NCI-H2029 (cell line): ENCODE data around the gene HMCN1.
"Not testable (repeated sequence)": the region's sequence is repeated elsewhere in the genome, so short reads cannot be mapped to it uniquely, and the experiment has no call there.

Experiments
- DNase-seq: peaks from one replicate; lab custom pipeline; 2025; lab: John Stamatoyannopoulos, UW

Gene HMCN1

GRCh38 chr1:186202776-186203175, 468.6 kb downstream of the HMCN1 start:
- no peak for DNase-seq

- DNase-seq: no peak
Measured at GRCh38 chr1:186206048-186206570, 471.9 kb downstream of the HMCN1 start.

DNA sequence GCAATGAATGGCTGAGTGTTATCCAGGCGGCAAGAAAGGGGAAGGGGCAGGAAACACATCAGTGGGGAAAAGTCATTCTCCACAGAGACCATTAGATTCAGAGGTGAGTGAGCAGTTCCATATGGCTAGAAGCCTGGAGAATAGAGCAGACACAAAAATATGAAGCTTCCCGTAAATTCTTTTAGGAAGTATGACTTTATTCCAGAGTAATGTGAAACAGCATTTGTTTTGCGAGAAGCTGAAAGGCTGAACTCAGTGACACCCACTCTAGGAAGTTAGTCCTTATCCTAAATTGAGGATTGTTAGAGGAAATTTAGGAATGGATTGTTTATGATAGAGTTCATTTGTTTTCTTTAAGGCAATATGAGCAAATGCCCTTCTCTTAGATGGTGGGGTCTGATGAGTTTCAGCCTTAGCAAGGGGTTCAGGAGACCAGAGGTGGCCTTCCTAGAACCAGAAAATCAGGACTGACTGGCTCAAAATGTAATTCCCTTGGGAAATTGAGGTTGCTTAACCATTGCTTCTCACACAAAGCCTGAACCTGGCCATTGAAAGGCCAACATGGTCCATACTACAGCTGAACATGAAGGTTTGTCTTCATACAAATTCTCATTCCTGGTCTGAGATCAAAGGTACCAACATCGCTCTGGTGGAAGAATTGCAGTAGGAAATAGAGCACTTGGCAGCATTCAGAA, 473.3 kb downstream of the HMCN1 start:
- no peak for DNase-seq

- no peak for DNase-seq
Measured at GRCh38 chr1:186208405-186209129, 474.4 kb downstream of the HMCN1 start.

- DNase-seq: peak; percentile 22
Measured at GRCh38 chr1:186210258-186210657, 476.1 kb downstream of the HMCN1 start.

- not testable (repeated sequence) for DNase-seq
Measured at GRCh38 chr1:186211583-186211982, 477.4 kb downstream of the HMCN1 start.

DNA sequence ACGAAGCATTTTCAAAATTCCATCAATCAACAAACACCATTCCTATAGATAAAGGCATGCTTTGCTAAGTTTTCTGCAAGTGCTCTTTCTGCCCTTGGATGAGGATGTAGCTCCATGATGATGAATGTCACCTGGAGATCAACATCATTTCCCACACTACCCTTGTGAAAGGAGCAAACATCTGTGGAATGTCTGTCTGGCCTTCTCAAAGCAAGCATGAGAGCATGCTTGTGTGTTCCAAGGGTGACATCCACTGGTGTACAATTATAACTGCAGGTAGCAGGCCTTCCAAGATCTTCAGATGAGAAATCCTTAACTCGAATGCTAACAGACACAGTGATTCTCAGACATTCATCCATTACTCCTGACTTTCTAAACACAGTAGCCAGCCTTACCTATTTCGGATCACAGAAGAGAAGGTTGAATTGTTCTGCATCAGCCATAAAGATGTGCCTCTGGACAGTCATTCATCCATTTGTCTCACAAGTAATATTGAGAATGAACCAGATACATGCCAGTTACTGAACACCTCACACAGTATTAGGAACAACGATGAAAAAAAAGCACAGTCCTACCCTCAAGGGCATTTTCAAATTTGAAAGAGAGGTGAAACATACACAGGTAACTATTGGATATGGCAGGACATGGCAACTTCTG, 478.5 kb downstream of the HMCN1 start:
- DNase-seq: peak; percentile 57

DNA sequence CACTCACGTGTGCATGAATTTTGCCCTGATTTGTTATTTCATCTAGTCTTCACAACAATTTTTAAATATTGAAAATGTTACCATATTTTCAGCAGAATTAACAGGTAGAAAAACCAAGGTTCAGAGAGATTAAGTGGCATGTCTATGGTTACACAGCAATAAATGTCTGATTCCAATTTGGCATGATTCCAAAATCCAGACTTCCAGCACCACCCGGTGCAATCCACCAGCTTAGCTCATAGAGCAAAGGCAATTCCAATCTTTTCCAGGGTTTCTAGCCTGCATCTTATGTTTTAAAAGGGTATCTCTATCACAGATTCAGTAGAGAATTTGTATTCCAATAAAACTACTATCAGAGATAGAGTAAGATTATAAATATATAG, 479.0 kb downstream of the HMCN1 start:
- DNase-seq: no peak

DNA sequence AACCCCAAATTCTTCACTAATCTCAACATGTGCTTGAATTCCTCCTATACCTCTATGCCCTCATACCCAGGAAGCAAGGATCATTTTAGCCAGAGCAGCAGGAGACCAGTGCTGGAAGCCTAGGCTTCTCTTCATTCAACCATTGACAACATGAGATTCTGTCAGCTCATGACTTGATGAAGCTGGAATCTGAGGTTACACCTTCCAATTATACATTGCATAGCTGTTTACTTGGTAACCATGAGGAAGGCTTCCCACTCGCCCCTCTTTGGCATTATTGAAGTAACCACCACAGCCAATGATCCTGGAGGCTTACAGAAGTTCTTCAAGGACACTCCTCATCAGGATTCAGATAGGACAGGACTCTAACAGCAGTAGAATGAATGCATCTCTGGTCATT, 480.6 kb downstream of the HMCN1 start:
- no peak for DNase-seq

DNA sequence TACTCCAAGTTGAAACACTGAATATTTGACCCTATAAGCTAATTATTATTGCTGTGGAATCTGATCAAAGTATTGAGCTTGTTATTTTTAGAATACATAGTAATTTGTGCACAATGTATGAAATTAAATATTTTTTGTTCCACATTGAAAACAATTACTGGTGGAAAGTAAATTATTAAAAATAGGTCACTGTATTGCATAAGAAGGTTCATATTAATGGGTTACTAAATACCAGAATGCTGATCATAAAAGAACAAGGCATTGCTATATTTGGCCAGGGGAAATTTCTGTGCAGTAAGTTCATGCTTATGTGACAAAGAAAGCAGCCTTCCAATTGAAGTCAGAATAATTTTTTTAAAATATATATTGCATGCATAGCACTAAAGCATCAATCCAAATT, 481.4 kb downstream of the HMCN1 start:
- no peak for DNase-seq

- DNase-seq: no peak
Measured at GRCh38 chr1:186218654-186219352, 484.6 kb downstream of the HMCN1 start.

GRCh38 chr1:186220067-186220466, 485.9 kb downstream of the HMCN1 start:
- DNase-seq: no peak

GRCh38 chr1:186220911-186221310, 486.7 kb downstream of the HMCN1 start:
- DNase-seq: no peak

GRCh38 chr1:186225096-186225495, 490.9 kb downstream of the HMCN1 start:
- DNase-seq: no peak

DNA sequence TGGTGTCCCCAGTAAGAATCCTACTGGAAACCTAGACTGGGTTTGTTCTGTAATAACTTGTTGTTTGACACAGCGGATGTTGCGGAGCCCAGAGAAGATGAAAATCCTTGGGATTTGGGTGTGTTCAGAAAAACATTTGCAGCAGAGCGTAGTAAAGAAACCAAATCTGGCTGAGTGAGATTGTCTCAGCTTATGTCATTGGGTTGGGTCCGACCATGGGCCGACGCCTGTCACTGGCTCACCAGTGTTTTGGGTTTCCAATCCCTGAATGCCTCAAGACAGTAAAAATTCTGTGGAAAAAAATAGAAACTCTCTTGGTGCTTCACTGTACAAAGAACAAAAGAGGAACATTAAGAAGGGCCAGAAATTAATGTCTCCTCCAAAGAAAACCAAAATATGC, 494.6 kb downstream of the HMCN1 start:
- no peak for DNase-seq

DNA sequence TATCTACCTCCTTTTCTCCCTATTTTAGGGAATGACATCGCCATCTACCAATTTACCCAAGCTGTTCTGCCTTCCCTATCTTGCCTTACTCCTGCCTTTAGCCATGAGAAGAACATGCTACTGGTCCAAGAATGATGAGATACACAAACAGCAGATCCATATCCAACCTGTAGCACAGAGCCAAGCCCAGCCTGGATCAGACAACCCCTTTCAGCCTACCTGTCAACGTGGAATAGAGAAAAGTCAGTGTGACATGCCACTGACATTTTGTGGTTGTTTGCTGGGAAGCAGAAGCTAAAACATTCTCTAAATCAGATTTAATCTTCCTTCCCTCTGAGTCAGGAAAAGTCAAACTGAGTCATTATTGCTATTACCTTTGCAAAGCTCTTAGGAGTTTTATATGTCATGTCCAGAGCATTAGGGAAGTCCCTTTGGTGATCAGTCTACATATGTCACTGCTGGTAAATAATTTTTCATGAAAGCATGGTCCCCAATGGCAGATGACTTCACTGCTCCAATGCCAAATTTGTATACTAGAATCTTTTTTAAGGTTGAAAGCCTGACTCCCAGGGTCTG, 497.8 kb downstream of the HMCN1 start:
- DNase-seq: no peak

GRCh38 chr1:186234976-186235686, 500.9 kb downstream of the HMCN1 start:
- no peak for DNase-seq

- no peak for DNase-seq
Measured at GRCh38 chr1:186235696-186236095, 501.5 kb downstream of the HMCN1 start.

DNA sequence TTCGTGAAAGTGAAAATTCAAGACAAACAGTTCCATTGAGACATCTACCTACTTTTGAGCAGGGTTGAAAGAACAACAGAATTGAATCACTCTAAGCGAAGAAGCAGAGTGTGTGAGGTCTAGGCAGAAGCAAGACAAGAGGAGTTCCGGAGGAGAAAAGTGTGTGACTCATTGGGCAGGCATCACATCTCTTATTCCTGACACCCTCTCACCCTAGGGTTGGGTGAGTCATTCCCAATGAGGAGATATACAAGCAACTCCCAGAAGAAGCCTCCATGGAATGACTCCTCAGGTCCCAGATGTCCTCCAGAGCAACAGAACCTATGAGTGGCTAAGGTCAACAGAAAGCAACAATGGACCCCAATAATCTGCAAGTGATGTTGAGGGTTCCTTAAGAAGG, 502.7 kb downstream of the HMCN1 start:
- no peak for DNase-seq

DNA sequence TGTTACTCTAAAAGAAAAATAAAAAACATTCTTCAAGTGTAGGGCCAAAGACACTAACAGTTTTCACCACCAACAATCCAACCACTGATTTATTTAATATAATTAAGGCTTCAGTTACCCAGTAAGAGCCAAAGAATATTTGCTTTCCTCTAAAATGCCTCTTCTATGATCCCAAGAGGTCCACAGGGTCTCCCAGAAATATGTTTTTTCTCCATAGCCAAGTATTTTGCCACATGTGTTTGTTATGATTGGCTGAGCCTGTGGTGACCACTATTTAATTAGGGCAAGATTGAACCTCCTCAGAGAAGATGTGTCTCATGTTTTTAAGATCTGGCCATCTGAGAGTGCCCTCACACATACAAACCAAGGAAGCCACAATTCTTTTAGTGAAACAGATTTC, 505.0 kb downstream of the HMCN1 start:
- DNase-seq: no peak

DNA sequence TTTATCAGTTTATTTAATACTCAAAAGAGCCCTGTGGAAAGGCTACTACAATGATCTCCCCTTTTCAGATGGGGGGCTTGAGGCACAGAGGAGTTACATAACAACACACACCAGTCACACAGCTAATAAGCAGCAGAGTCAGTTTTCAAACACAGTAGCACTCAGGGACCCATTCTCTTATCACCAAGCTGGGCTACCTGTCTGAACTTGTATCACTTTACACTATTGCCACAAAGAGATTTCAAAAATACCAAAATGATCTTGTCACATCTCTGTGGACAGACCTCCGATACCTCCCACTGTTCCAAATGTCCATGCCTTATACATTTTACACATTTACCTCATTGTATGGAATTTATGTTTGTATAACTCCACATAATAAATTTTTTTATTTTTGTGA, 506.2 kb downstream of the HMCN1 start:
- no peak for DNase-seq
